Gastrocnemius medialis (tissue), 4 donors: ENCODE data around the gene ERICH2. TPM values are rescaled to one million over a fixed set of nuclear protein-coding genes. Genes with fewer than 3 reads are reported as not detected.

ENCODE experiments used
- ATAC-seq, 2 donors: fragments of 150-250 bp; one replicate each; pipeline ENCODE4 v1.9.1; 2016
- DNase-seq, 2 donors: peaks; one replicate each; pipeline ENCODE4 v3.0.0-alpha.2; 2019
- H3K27ac ChIP-seq, 4 donors: fragments of 200-600 bp; sonication (generic); 1 replicate in 1 of 4; 2 replicates in 3 of 4; pipeline ENCODE4 v1.5.1; 2016 to 2018; ENCODE audit warnings: mild to moderate bottlenecking in 2 of 4, moderate library complexity in 1 of 4
- H3K27me3 ChIP-seq, 3 donors: fragments of 200-600 bp; sonication (generic) in 2 of 3; 1 replicate in 1 of 3; 2 replicates in 2 of 3; pipeline versions ENCODE4 v1.5.1 to v1.6.0; 2016 to 2019; ENCODE audit warnings: mild to moderate bottlenecking in 1 of 3, moderate library complexity in 1 of 3
- H3K36me3 ChIP-seq, 2 donors: fragments of 200-600 bp; sonication (generic) in 1 of 2; one replicate each; pipeline ENCODE4 v1.5.1; 2017 to 2018
- H3K4me1 ChIP-seq, 2 donors: fragments of 200-600 bp; sonication (generic) in 1 of 2; one replicate each; pipeline ENCODE4 v1.5.1; 2016 to 2017; ENCODE audit warnings: mild to moderate bottlenecking in 2 of 2
- H3K4me3 ChIP-seq, 4 donors: fragments of 200-600 bp; sonication (generic) in 3 of 4; 1 replicate in 1 of 4; 2 replicates in 3 of 4; pipeline ENCODE4 v1.5.1; 2016 to 2019; ENCODE audit warnings: mild to moderate bottlenecking in 2 of 4
- H3K9me3 ChIP-seq, 3 donors: fragments of 200-600 bp; sonication (generic) in 2 of 3; 1 replicate in 1 of 3; 2 replicates in 2 of 3; pipeline ENCODE4 v1.5.1; 2016 to 2019
- CTCF ChIP-seq, 5 experiments: fragments of 450-650 bp in 3 of 5; fragments of 200-600 bp in 2 of 5; sonication (generic) in 2 of 5; IDR thresholded peaks in 4 of 5; conservative IDR thresholded peaks in 1 of 5; 1 replicate in 4 of 5; 2 replicates in 1 of 5; pipeline ENCODE4 v1.5.1; 2016 to 2019; ENCODE audit warnings: antibody characterized with exemption in 5 of 5, mild to moderate bottlenecking in 3 of 5, moderate library complexity in 3 of 5
- POLR2A ChIP-seq, 2 donors: fragments of 450-650 bp; IDR thresholded peaks; one replicate each; pipeline ENCODE4 v1.6.1; 2017; ENCODE audit warnings: antibody characterized with exemption in 2 of 2, mild to moderate bottlenecking in 2 of 2, moderate library complexity in 2 of 2
- in situ Hi-C, 4 donors: fragments of 200-750 bp; cut with MboI; loops; one replicate each; pipeline versions ENCODE4 v1.15.0 to v1.8.0; 2017; ENCODE audit warnings: low sequenced_read_pairs in 4 of 4
- intact Hi-C: fragments of 100-400 bp; cut with DNase I; formaldehyde crosslinking; loops from one replicate; pipeline ENCODE4 v1.15.1; 2023; ENCODE audit warnings: low total_unique reads
- total RNA-seq, 4 donors: library from RNA; depleted of rRNA; stranded (reverse); fragments of >200 nt; gene quantifications; one replicate each; pipeline versions ENCODE4 v1.1.0 to v1.2.3, GENCODE V29; 2016

ERICH2 gene
- total RNA-seq, 4 donors from 2014 or later, result not detected

GRCh38 chr2:170827841-170828532, 57.8 kb downstream of the ERICH2 start:
- ATAC-seq, result no peak
- Histone ChIP-seq H3K4me1 (peaks cover 0 to 8% of the 10 kb centered on the region in 2 donors), H3K4me3 (no peak overlapping the region), H3K36me3 (no peaks in the 10 kb centered on the region), H3K27ac (no peak overlapping the region), H3K9me3 (no peaks in the 10 kb centered on the region), H3K27me3 (peaks cover 11 to 41% (median 25%) of the 10 kb centered on the region in 3 donors)
- intact Hi-C loops (no loop called here), in situ Hi-C loops (no loop called here)
- TF ChIP-seq CTCF (IDR thresholded peaks at IDR 0.05 in 4 of 5, conservative IDR thresholded peaks at IDR 0.05 in 1 of 5) (no peak), POLR2A (IDR thresholded peaks at IDR 0.05) (no peak)
- no peak for DNase-seq

GRCh38 chr2:170828533-170828916, 58.3 kb downstream of the ERICH2 start:
- no peak for DNase-seq
- Histone ChIP-seq H3K36me3 (no peaks in the 10 kb centered on the region), H3K27me3 (peaks cover 6 to 36% (median 25%) of the 10 kb centered on the region in 3 donors), H3K4me1 (peaks cover 0 to 2% of the 10 kb centered on the region in 2 donors), H3K4me3 (no peak overlapping the region), H3K27ac (no peak overlapping the region), H3K9me3 (no peaks in the 10 kb centered on the region)
- TF ChIP-seq POLR2A (IDR thresholded peaks at IDR 0.05), result no peak
- in situ Hi-C loops, result no loop called here
- ATAC-seq, result no peak
- intact Hi-C loops, result no loop called here

GRCh38 chr2:170829036-170829435, 58.9 kb downstream of the ERICH2 start:
- TF ChIP-seq CTCF (IDR thresholded peaks at IDR 0.05 in 4 of 5, conservative IDR thresholded peaks at IDR 0.05 in 1 of 5) (no peak), POLR2A (IDR thresholded peaks at IDR 0.05) (no peak)
- DNase-seq (no peak), ATAC-seq (no peak)
- Histone ChIP-seq H3K27ac (no peak overlapping the region), H3K9me3 (no peaks in the 10 kb centered on the region), H3K4me1 (no peaks in the 10 kb centered on the region), H3K36me3 (no peaks in the 10 kb centered on the region), H3K27me3 (peaks cover under 1 to 31% (median 21%) of the 10 kb centered on the region in 3 donors), H3K4me3 (no peak overlapping the region)
- intact Hi-C loops, result no loop called here
- in situ Hi-C loops, result no loop called here

GRCh38 chr2:170830166-170830565, 60.0 kb downstream of the ERICH2 start:
- Histone ChIP-seq H3K4me1 (no peaks in the 10 kb centered on the region), H3K4me3 (no peak overlapping the region), H3K27ac (no peak overlapping the region), H3K36me3 (no peaks in the 10 kb centered on the region), H3K27me3 (peaks cover 0 to 22% (median 12%) of the 10 kb centered on the region in 3 donors), H3K9me3 (no peaks in the 10 kb centered on the region)
- ATAC-seq (no peak), DNase-seq (no peak)
- intact Hi-C loops (no loop called here), in situ Hi-C loops (no loop called here)
- TF ChIP-seq CTCF (IDR thresholded peaks at IDR 0.05 in 4 of 5, conservative IDR thresholded peaks at IDR 0.05 in 1 of 5), result no peak
- no peak for TF ChIP-seq POLR2A (IDR thresholded peaks at IDR 0.05)

GRCh38 chr2:170831115-170831514, 60.9 kb downstream of the ERICH2 start:
- in situ Hi-C loops, result no loop called here
- no peaks in the 10 kb centered on the region for H3K9me3 ChIP-seq
- no peak overlapping the region for H3K27ac ChIP-seq
- H3K4me1 ChIP-seq, result no peaks in the 10 kb centered on the region
- no peak overlapping the region for H3K4me3 ChIP-seq
- intact Hi-C loops, result no loop called here
- ATAC-seq (no peak), DNase-seq (no peak)
- H3K36me3 ChIP-seq, result no peaks in the 10 kb centered on the region
- no peak for TF ChIP-seq CTCF (IDR thresholded peaks at IDR 0.05 in 4 of 5, conservative IDR thresholded peaks at IDR 0.05 in 1 of 5)
- peaks cover 0 to 15% (median 12%) of the 10 kb centered on the region in 3 donors for H3K27me3 ChIP-seq
